CD14-positive monocyte (primary cell): ENCODE results near the gene THAP12. TPM values are rescaled to one million over a fixed set of nuclear protein-coding genes. Genes with fewer than 3 reads are reported as not detected.
A peak's percentile ranks its signal among the peaks of the same experiment; 100 is the strongest.

Experiments
- DNase-seq, 3 donors: peaks; one replicate each; pipeline ENCODE4 v3.0.0-alpha.2; 2011 to 2022
- H2AFZ ChIP-seq: 2 replicates; pipeline ENCODE4 v1.6.0; 2012; ENCODE audit warnings: mild to moderate bottlenecking, low read depth, low read length, inconsistent platforms; ENCODE audit not compliant: insufficient read depth, poor library complexity, severe bottlenecking
- H3K27ac ChIP-seq, 2 donors: 1 replicate in 1 of 2; 2 replicates in 1 of 2; pipeline ENCODE4 v1.5.1; 2012 to 2013; ENCODE audit warnings: low read length in 2 of 2, control low read depth in 1 of 2, inconsistent platforms in 1 of 2, low read depth in 1 of 2, mild to moderate bottlenecking in 1 of 2
- H3K27me3 ChIP-seq, 2 donors: one replicate each; pipeline versions ENCODE4 v1.6.0 to v1.6.1; 2011 to 2013; ENCODE audit warnings: low read length in 2 of 2; ENCODE audit not compliant: control insufficient read depth in 2 of 2, insufficient read depth in 2 of 2
- H3K36me3 ChIP-seq, 2 donors: replicated peaks in 1 of 2; 1 replicate in 1 of 2; 2 replicates in 1 of 2; pipeline versions ENCODE4 v1.5.1 to v1.6.1; 2012 to 2013; ENCODE audit warnings: low read length in 2 of 2, control low read depth in 1 of 2, inconsistent platforms in 1 of 2, mild to moderate bottlenecking in 1 of 2; ENCODE audit not compliant: insufficient read depth in 2 of 2, control insufficient read depth in 1 of 2
- H3K4me1 ChIP-seq, 2 donors: 1 replicate in 1 of 2; 2 replicates in 1 of 2; pipeline versions ENCODE4 v1.5.1 to v1.6.1; 2012 to 2013; ENCODE audit warnings: low read length in 2 of 2, control low read depth in 1 of 2, inconsistent platforms in 1 of 2, mild to moderate bottlenecking in 1 of 2, moderate library complexity in 1 of 2; ENCODE audit not compliant: insufficient read depth in 2 of 2, control insufficient read depth in 1 of 2
- H3K4me2 ChIP-seq: replicated peaks from 2 replicates; pipeline ENCODE3; 2012; ENCODE audit warnings: low read length, moderate library complexity, mild to moderate bottlenecking; ENCODE audit not compliant: poor library complexity, severe bottlenecking; ENCODE audit errors: extremely low read depth
- H3K4me3 ChIP-seq, 3 experiments: fragments of 200-600 bp in 1 of 3; sonication (generic) in 1 of 3; replicated peaks in 1 of 3; 1 replicate in 2 of 3; 2 replicates in 1 of 3; pipeline ENCODE4 v1.5.1; 2011 to 2013; ENCODE audit warnings: low read length in 3 of 3, mild to moderate bottlenecking in 3 of 3, control low read depth in 2 of 3, low read depth in 2 of 3, inconsistent platforms in 1 of 3, moderate library complexity in 1 of 3
- H3K79me2 ChIP-seq: 2 replicates; pipeline ENCODE4 v1.6.0; 2012; ENCODE audit warnings: mild to moderate bottlenecking, control low read depth, inconsistent platforms, low read length, moderate library complexity; ENCODE audit not compliant: insufficient read depth
- H3K9ac ChIP-seq: 2 replicates; pipeline ENCODE4 v1.6.0; 2017; ENCODE audit warnings: low read length, mild to moderate bottlenecking; ENCODE audit not compliant: insufficient read depth, poor library complexity, severe bottlenecking
- H3K9me3 ChIP-seq, 2 donors: replicated peaks in 1 of 2; 1 replicate in 1 of 2; 2 replicates in 1 of 2; pipeline versions ENCODE4 v1.5.1 to v1.6.1; 2012 to 2013; ENCODE audit warnings: low read length in 2 of 2, control low read depth in 1 of 2; ENCODE audit not compliant: control insufficient read depth in 1 of 2, insufficient read depth in 1 of 2
- H4K20me1 ChIP-seq: 2 replicates; pipeline ENCODE4 v1.6.0; 2012; ENCODE audit warnings: mild to moderate bottlenecking, low read length, control low read depth, moderate library complexity; ENCODE audit not compliant: insufficient read depth
- H3K27ac Mint-ChIP-seq, 7 donors: one replicate each; pipeline ENCODE4 v1.8.0; 2020; ENCODE audit warnings: mild to moderate bottlenecking in 7 of 7, mixed read lengths in 7 of 7, moderate library complexity in 6 of 7, inconsistent platforms in 2 of 7
- H3K27me3 Mint-ChIP-seq, 3 donors: one replicate each; pipeline ENCODE4 v1.8.0; 2021 to 2022; ENCODE audit warnings: low read depth in 3 of 3, mild to moderate bottlenecking in 3 of 3, mixed read lengths in 3 of 3, moderate library complexity in 3 of 3, inconsistent platforms in 1 of 3
- H3K36me3 Mint-ChIP-seq, 2 donors: one replicate each; pipeline ENCODE4 v1.8.0; 2020; ENCODE audit warnings: mixed read lengths in 2 of 2, inconsistent platforms in 1 of 2, mild to moderate bottlenecking in 1 of 2
- H3K4me1 Mint-ChIP-seq: one replicate; pipeline ENCODE4 v1.8.0; 2020; ENCODE audit warnings: mild to moderate bottlenecking, mixed read lengths
- H3K4me3 Mint-ChIP-seq, 2 donors: one replicate each; pipeline ENCODE4 v1.8.0; 2020; ENCODE audit warnings: mild to moderate bottlenecking in 2 of 2, mixed read lengths in 2 of 2, moderate library complexity in 1 of 2
- H3K9me3 Mint-ChIP-seq, 7 donors: one replicate each; pipeline ENCODE4 v1.8.0; 2020 to 2022; ENCODE audit warnings: mixed read lengths in 7 of 7, mild to moderate bottlenecking in 6 of 7, moderate library complexity in 6 of 7, inconsistent platforms in 2 of 7
- WGBS: methylation state at CpG from one replicate; pipeline ENCODE4 v1.1.5; 2013; ENCODE audit warnings: missing lambda C conversion rate; ENCODE audit not compliant: insufficient coverage; 5-methylcytosine and 5-hydroxymethylcytosine counted together
- intact Hi-C, 2 donors: fragments of 100-400 bp; cut with micrococcal nuclease; formaldehyde crosslinking; loops; one replicate each; pipeline versions ENCODE4 v1.15.0 to v1.15.1; 2023
- polyA plus RNA-seq, 3 donors: library from polyadenylated mRNA; depleted of rRNA in 1 of 3; unstranded in 2 of 3; stranded (reverse) in 1 of 3; fragments of 300-500 nt in 2 of 3; fragments of >200 nt in 1 of 3; fragmentation: Illumina TruSeq in 2 of 3; gene quantifications; 1 replicate in 2 of 3; 2 replicates in 1 of 3; pipeline ENCODE4 v1.2.3, GENCODE V29; 2012 to 2021
- TF ChIP-seq, protein P1 (sequence below): fragments of 200-600 bp; IDR thresholded peaks from one replicate; pipeline ENCODE4 v1.8.0; 2022; ENCODE audit warnings: antibody characterized with exemption, mild to moderate bottlenecking

Gene THAP12
- polyA plus RNA-seq, 3 donors, result 18.3 to 22.5 (median 20.0) TPM

DNA sequence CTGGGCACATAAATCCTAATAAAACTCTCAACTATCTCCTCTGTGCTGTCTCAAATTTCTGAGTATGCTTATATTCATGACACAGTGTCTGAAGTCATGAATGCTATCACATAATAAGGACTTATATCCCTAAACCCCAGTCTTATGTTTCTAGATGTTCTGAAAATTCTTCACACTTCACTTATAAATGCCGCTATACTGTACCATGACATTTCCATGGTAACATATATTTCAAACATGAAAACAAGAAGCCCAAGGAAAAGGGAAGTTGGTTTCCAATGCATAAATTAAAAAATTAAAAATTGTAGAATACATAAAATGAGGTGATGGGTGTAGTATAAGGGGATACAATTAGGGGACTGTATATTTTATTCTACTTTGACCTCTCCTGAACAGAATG, 11.9 kb upstream of the THAP12 start:
- Histone ChIP-seq H3K4me1 (peaks cover 0 to 3% of the 10 kb centered on the region in 2 donors), H3K36me3 (no peaks in the 10 kb centered on the region), H2AFZ (no peak overlapping the region), H3K27ac (no peak overlapping the region), H4K20me1 (no peaks in the 10 kb centered on the region), H3K27me3 (no peaks in the 10 kb centered on the region), H3K9me3 (no peaks in the 10 kb centered on the region), H3K9ac (no peak overlapping the region), H3K4me2 (no peak overlapping the region), H3K79me2 (no peaks in the 10 kb centered on the region), H3K4me3 (no peak overlapping the region)
- DNase-seq, result peak; percentile 15 to 43 (median 26)
- H3K9me3 Mint-ChIP-seq, result peaks cover 0 to 5% (median 0%) of the 10 kb centered on the region in 7 donors
- no CpG with 5 or more reads among the region's 1 CpG for WGBS
- peak overlapping the region in 1 of 2 donors; percentile 15 for H3K4me3 Mint-ChIP-seq
- H3K4me1 Mint-ChIP-seq, result peaks cover 12% of the 10 kb centered on the region
- peak overlapping the region in 5 of 7 donors; percentile 25 to 84 (median 76) for H3K27ac Mint-ChIP-seq
- TF ChIP-seq, protein P1, sequence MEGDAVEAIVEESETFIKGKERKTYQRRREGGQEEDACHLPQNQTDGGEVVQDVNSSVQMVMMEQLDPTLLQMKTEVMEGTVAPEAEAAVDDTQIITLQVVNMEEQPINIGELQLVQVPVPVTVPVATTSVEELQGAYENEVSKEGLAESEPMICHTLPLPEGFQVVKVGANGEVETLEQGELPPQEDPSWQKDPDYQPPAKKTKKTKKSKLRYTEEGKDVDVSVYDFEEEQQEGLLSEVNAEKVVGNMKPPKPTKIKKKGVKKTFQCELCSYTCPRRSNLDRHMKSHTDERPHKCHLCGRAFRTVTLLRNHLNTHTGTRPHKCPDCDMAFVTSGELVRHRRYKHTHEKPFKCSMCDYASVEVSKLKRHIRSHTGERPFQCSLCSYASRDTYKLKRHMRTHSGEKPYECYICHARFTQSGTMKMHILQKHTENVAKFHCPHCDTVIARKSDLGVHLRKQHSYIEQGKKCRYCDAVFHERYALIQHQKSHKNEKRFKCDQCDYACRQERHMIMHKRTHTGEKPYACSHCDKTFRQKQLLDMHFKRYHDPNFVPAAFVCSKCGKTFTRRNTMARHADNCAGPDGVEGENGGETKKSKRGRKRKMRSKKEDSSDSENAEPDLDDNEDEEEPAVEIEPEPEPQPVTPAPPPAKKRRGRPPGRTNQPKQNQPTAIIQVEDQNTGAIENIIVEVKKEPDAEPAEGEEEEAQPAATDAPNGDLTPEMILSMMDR, result no peak
- intact Hi-C loops, result no loop called here
- no peaks in the 10 kb centered on the region for H3K36me3 Mint-ChIP-seq
- peaks cover 0 to 3% (median 1%) of the 10 kb centered on the region in 3 donors for H3K27me3 Mint-ChIP-seq

DNA sequence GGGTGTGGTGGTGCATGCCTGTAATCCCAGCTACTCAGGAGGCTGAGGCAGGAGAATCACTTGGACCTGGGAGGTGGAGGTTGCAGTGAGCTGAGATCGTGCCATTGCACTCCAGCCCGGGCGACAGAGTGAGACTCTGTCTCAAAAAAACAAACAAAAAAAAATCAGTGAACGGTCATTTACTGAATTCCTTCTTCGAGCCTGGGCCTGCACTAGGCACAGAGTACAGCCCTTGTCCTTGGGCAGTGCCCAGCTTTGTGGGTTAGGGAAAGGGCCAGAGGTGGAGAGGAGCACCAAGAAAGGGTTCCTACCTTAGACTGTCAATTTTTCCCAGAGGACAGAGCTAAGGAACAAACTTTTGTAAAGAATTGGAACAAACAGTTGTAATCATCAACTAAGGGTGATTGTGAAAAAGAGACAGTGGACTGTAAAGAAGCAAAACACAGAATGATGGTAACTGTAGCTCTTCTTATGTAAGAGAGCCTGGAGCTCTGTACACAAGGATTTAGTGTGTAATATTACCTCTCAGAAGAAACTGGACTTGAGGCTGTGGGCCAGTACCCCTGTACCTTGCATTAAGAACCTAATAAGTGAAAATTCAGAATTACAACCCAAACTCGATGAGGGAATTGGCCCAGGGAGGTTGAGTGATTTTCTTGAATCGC, 11.0 kb upstream of the THAP12 start:
- intact Hi-C loops, result no loop called here

More for the DNA sequence above, 11.0 kb upstream of the THAP12 start:
- Mint-ChIP-seq H3K4me3 (no peak overlapping the region), H3K36me3 (no peaks in the 10 kb centered on the region), H3K27ac (peak overlapping the region in 2 of 7 donors; percentile 11 to 26), H3K9me3 (peaks cover 0 to 5% (median 0%) of the 10 kb centered on the region in 7 donors), H3K27me3 (peaks cover 0 to 3% (median 1%) of the 10 kb centered on the region in 3 donors), H3K4me1 (peaks cover 12% of the 10 kb centered on the region)
- no peak for DNase-seq
- H4K20me1 ChIP-seq, result no peaks in the 10 kb centered on the region
- no peak overlapping the region for H3K4me3 ChIP-seq
- peaks cover 0 to 3% of the 10 kb centered on the region in 2 donors for H3K4me1 ChIP-seq
- no peaks in the 10 kb centered on the region for H3K36me3 ChIP-seq
- TF ChIP-seq, protein P1, result no peak
- H3K79me2 ChIP-seq, result no peaks in the 10 kb centered on the region
- WGBS, result 100% methylated on average over 3 of the region's 7 CpGs
- no peak overlapping the region for H2AFZ ChIP-seq
- no peaks in the 10 kb centered on the region for H3K27me3 ChIP-seq
- no peak overlapping the region for H3K9ac ChIP-seq
- H3K4me2 ChIP-seq, result no peak overlapping the region
- H3K27ac ChIP-seq, result no peak overlapping the region
- no peaks in the 10 kb centered on the region for H3K9me3 ChIP-seq
